ENCODE results near the gene MACROD2.

MACROD2 gene

GRCh38 chr20:15248618-15249395 lies 1253.5 kb downstream of the MACROD2 start:
- no peak for DNase-seq (ENCODE audit: low read depth)

GRCh38 chr20:15251171-15251570 lies 1255.9 kb downstream of the MACROD2 start:
- no peak for TF ChIP-seq CTCF (conservative IDR thresholded peaks at IDR 0.05; ENCODE audit: low read length)
- no peak for DNase-seq (ENCODE audit: low read depth)
- no peak overlapping the region for H3K4me3 ChIP-seq (ENCODE audit: low read length)

More at GRCh38 chr20:15248618-15249395, 1253.5 kb downstream of the MACROD2 start:
- no peak overlapping the region for H3K4me3 ChIP-seq (ENCODE audit: low read length)
- no peak for TF ChIP-seq CTCF (conservative IDR thresholded peaks at IDR 0.05; ENCODE audit: low read length)

GRCh38 chr20:15252304-15252703 lies 1257.0 kb downstream of the MACROD2 start:
- no peak for DNase-seq (ENCODE audit: low read depth)
- H3K4me3 ChIP-seq (ENCODE audit: low read length): no peak overlapping the region

GRCh38 chr20:15253431-15253830 lies 1258.1 kb downstream of the MACROD2 start:
- no peak for DNase-seq (ENCODE audit: low read depth)
- TF ChIP-seq CTCF (conservative IDR thresholded peaks at IDR 0.05; ENCODE audit: low read length): no peak
- H3K4me3 ChIP-seq (ENCODE audit: low read length): no peak overlapping the region

More at GRCh38 chr20:15252304-15252703, 1257.0 kb downstream of the MACROD2 start:
- TF ChIP-seq CTCF (conservative IDR thresholded peaks at IDR 0.05; ENCODE audit: low read length): no peak

- DNase-seq (ENCODE audit: low read depth): no peak
- H3K4me3 ChIP-seq (ENCODE audit: low read length): no peak overlapping the region
- no peak for TF ChIP-seq CTCF (conservative IDR thresholded peaks at IDR 0.05; ENCODE audit: low read length)
Observed at GRCh38 chr20:15256676-15257568, 1261.6 kb downstream of the MACROD2 start.

GRCh38 chr20:15257569-15257870 lies 1262.2 kb downstream of the MACROD2 start:
- no peak for TF ChIP-seq CTCF (conservative IDR thresholded peaks at IDR 0.05; ENCODE audit: low read length)

More at GRCh38 chr20:15257569-15257870, 1262.2 kb downstream of the MACROD2 start:
- DNase-seq (ENCODE audit: low read depth): no peak
- no peak overlapping the region for H3K4me3 ChIP-seq (ENCODE audit: low read length)
